HG02885 (cell line): Measurements from ENCODE around the gene MPST.

Experiments used
- ATAC-seq: cut with Tn5 transposase; IDR thresholded peaks from one replicate; pipeline ENCODE4 v1.9.1; 2021; ENCODE audit warnings: mild to moderate bottlenecking; ENCODE audit not compliant: unreplicated experiment, poor library complexity

The MPST gene

GRCh38 chr22:37075046-37075445 is 55.5 kb downstream of the MPST start:
- no peak for ATAC-seq

- ATAC-seq, result no peak
Observed at GRCh38 chr22:37075822-37076433, 56.4 kb downstream of the MPST start.

GRCh38 chr22:37077802-37078448 is 58.4 kb downstream of the MPST start:
- no peak for ATAC-seq

- no peak for ATAC-seq
Observed at GRCh38 chr22:37079158-37079557, 59.6 kb downstream of the MPST start.
